ENCODE data around the gene HPS5.
A peak's percentile ranks its signal among the peaks of the same experiment; 100 is the strongest.
"Not testable (repeated sequence)": the region's sequence is repeated elsewhere in the genome, so short reads cannot be mapped to it uniquely, and the experiment has no call there.

The HPS5 gene

GRCh38 chr11:18277565-18278271 is 44.2 kb downstream of the HPS5 start:
- DNase-seq (ENCODE audit: low read depth, low spot score), result no peak

GRCh38 chr11:18271206-18271605 is 50.7 kb downstream of the HPS5 start:
- DNase-seq (ENCODE audit: low read depth, low spot score), result no peak

DNA sequence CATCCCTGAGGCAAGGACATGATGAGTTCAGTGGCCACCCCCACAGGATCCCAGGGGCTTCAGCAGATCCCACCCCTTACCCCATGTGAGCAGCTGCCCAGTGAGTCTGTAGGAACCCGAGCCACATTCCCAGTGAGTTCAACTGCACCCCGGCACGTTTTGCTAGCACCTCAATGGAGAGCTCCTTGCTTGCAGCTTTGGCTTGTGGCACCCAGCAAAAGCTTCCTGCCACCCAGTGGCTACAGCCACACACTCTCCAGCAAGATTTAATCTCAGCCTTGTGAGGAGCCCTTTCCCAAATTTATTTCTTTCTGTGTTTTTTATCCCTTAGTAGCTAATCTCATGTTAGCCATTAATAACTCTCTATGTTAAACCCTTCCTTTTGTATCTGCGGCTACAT is 51.8 kb downstream of the HPS5 start:
- no peak for DNase-seq (ENCODE audit: low read depth, low spot score)

DNA sequence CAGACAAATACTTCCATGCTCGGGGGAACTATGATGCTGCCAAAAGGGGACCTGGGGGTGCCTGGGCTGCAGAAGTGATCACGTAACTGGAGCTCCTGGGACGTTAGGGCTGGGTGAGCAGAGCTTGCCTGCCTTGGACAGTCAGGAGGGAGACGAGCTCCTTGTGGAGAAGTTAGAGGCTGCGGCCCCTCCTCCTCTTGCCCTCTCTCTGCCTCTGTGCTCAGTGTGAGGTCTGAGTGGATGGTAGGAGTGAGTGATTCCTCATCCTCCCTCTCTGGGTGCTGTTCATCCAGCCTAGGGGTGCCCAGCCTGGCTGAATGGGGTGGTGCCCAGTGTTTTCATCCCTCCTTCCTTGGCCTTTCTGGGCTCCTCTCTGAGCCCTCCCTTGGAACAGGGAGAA is 52.7 kb downstream of the HPS5 start:
- not testable (repeated sequence) for DNase-seq (ENCODE audit: low read depth, low spot score)

- DNase-seq (ENCODE audit: low read depth, low spot score), result not testable (repeated sequence)
Measured at GRCh38 chr11:18267335-18268133, 54.4 kb downstream of the HPS5 start.

GRCh38 chr11:18265949-18266348 is 56.0 kb downstream of the HPS5 start, which contains the start of gene SAA1:
TSS of gene SAA1 (plus strand) at chr11:18266264. CDS start at chr11:18266888, 624 bp downstream.
- DNase-seq (ENCODE audit: low read depth, low spot score), result no peak

DNA sequence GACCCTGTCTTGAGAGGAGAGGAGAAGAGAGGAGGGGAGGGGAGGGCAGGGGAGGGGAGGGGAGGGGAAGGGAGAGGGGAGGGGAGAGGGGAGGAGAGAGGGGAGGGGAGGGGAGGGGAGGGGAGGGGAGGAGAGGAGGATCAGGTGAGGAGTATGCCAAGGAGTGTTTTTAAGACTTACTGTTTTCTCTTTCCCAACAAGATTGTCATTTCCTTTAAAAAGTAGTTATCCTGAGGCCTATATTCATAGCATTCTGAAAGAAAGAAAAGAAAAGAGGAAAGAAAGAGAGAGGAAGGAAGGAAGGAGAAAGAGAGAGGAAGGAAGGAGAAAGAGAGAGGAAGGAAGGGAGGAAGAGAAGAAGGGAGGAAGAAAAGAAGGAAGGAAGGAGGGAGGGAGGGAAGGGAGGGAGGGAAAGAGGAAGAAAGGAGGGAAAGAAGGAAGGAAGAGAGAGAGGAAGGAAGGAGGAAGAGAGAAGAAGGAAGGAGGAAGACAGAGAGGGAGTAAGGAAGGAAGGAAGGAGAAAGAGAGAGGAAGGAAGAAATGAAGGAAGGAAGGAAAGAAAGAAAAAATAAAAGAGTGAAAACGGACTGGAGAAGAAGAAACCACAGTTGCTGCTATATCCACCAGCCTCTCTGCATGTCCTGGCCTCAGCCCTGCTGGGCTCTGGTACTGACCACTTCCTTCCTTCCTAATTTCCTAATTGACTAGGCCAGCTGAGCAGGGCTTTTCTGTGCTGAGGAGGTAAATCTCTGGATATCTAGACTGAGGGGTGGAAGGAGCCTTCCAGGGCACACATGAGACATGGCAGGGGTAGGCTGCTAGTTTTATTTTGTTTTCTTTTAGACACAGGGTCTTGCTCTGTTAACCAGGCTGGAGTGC is 57.0 kb downstream of the HPS5 start:
- DNase-seq (ENCODE audit: low read depth, low spot score), result no peak

GRCh38 chr11:18264035-18264434 is 57.9 kb downstream of the HPS5 start:
- no peak for DNase-seq (ENCODE audit: low read depth, low spot score)

DNA sequence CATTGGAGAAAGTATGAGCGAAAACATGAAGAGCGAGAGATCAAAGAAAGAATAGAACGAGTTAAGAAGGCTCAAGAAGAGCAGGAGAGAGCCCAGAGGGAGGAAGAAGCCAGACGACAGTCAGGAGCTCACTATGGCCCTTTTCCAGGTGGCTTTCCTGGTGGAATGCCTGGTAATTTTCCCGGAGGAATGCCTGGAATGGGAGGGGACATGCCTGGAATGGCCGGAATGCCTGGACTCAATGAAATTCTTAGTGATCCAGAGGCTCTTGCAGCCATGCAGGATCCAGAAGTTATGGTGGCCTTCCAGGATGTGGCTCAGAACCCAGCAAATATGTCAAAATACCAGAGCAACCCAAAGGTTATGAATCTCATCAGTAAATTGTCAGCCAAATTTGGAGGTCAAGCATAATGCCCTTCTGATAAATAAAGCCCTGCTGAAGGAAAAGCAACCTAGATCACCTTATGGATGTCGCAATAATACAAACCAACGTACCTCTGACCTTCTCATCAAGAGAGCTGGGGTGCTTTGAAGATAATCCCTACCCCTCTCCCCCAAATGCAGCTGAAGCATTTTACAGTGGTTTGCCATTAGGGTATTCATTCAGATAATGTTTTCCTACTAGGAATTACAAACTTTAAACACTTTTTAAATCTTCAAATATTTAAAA is 59.1 kb downstream of the HPS5 start:
- not testable (repeated sequence) for DNase-seq (ENCODE audit: low read depth, low spot score)

- DNase-seq (ENCODE audit: low read depth, low spot score), result no peak
Measured at GRCh38 chr11:18261721-18262120, 60.2 kb downstream of the HPS5 start.

GRCh38 chr11:18259259-18259658 is 62.7 kb downstream of the HPS5 start:
- no peak for DNase-seq (ENCODE audit: low read depth, low spot score)

DNA sequence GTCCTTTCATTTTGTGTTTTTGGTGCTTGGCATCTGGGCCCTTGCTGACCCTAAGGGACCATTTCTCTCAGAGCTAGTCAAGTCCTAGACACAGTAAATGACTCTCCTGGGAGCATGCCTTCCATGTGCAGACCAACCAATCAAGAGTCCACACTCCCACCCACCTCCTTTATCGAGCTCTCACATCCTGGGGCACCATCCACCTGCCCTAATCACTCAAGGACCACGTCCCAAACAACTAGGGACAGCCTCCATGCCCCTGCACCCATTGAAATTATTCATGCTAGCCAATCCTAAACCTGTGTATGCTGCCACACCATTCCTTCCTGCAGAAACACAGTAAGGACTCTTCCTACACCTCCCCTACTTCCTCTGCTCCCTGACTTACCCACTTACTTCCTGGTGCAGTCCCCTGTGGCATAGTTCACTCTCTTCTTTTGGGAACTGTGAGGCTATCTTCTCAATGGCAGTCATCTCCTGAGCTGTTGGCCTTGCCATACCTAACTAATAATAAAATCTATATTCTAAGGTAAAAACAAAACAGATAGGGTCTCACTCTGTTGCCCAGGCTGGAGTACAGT is 67.1 kb downstream of the HPS5 start:
- no peak for DNase-seq (ENCODE audit: low read depth, low spot score)

DNA sequence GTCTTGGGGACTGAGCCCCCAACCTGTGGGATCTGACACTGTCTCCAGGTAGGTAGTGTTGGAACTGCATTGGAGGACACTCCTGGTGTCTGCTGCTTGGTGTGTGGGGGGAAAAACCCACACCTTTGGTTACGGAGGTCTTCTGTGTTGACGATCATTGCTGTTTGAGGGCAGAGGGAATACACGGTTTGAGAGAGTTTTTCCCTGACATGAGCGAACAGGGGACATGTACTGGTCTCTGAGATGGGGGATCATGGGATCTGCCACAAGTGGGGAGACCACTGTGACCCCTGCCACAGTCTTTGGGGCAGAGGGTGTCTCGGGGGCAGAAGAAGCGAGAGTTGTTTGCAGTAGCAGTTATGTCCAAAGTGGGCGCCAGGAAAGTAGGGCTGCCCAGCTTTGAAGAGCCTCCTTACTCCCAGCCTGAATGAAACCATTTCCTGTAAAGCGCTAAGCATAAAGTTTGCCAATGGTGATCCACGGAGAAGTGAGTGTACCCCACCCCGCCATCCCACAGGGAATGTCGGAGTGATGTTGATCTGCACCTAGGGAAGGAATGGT is 68.1 kb downstream of the HPS5 start:
- DNase-seq (ENCODE audit: low read depth, low spot score), result no peak

DNA sequence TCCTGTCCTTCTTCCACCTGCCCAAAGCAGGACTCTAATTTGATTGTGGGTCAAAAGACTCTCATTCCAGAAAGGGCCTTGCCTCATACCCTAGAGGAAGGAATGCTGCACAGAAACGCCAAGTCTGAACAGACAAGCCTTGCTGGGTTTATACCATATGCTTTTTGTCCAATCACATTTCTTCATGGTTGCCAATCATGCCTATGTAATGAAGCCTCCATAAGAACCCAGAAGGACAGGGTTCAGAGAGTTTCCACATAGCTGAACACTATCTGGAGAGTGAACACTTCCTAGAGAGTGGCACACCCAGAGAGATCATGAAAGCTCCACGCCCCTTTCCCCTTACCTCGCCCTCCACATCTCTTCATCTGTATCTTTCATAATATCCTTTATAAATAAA is 68.7 kb downstream of the HPS5 start:
- no peak for DNase-seq (ENCODE audit: low read depth, low spot score)

DNA sequence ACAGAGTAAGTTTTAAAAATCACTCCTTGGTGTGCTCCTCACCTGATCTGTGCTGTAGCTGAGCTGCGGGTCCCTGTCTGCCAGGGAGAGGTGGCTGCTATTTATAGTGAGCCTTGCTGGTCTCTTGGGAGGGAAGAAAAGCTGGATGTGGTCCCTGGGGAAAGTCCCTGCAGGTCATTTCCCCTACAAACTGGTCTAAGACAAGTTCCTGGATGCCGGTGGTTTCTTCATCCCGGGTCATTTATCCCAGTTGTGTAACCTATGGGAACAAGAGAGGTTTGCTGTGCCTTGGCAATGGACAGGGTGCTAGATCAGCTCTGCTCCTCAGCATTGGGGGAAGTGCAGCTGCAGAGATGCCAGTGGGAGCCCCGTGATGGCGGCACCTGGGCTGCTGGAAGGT is 73.4 kb downstream of the HPS5 start, which contains the start of gene SAA2:
SAA2 (minus strand) TSS at position 108 of the 400 bp plus-strand sequence. CDS start 657 bp downstream, outside the sequence.
- DNase-seq (ENCODE audit: low read depth, low spot score), result no peak

DNA sequence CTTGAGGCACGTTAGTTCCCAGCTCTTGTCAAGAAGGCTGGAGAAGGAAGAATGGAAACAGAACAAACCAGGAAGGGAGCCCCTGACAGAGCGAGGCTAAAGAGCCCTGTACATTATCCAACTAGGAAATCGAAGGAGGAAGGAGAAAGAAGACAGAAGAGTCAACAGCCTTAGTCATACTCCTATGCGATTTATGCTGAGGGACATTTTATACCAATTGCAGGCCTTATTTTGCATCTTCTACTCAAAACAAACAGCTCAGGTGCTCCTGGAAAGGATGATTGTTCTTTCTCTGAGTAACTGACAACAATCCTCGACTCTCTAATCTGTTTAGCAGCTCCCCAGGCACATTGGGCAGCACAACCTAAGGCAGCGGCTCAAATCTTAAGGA is 74.8 kb downstream of the HPS5 start:
- not testable (repeated sequence) for DNase-seq (ENCODE audit: low read depth, low spot score)

DNA sequence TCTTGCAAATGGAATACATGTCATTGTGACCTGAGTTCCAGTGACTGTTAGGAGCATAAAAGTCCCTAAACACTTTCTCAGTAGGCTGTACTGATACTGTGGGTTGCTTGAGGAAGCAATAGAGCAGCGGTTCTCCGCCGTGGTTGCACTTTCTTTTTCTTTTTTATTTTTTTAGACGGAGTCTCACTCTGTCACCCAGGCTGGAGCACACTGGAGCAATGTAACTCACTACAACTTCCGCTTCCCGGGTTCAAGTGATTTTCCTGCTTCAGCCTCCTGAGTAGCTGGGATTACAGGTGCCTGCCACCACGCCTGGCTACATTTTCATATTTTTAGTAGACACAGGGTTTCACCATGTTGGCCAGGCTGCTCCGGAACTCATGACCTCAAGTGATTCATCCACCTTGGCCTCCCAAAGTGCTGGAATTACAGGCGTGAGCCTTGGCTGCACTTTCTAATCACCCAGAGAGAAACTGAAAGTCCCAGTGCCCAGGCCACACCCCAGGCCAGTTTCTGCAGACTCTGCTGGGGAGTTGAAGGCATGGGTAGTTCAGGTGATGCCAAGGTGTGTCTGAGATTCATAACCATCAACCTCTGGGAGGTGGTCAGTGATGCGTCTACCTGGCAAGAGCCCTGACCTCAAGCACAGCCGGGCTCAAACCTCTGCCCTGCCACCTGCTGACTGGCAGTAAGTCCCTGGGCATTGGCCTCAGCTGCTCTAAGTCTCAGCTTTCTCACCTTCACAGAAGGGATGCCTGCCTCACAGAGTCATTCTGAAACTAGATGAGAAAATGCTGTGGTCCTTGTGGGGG is 75.4 kb downstream of the HPS5 start:
- DNase-seq (ENCODE audit: low read depth, low spot score), result not testable (repeated sequence)

GRCh38 chr11:18245396-18245795 is 76.5 kb downstream of the HPS5 start:
- DNase-seq (ENCODE audit: low read depth, low spot score), result no peak

DNA sequence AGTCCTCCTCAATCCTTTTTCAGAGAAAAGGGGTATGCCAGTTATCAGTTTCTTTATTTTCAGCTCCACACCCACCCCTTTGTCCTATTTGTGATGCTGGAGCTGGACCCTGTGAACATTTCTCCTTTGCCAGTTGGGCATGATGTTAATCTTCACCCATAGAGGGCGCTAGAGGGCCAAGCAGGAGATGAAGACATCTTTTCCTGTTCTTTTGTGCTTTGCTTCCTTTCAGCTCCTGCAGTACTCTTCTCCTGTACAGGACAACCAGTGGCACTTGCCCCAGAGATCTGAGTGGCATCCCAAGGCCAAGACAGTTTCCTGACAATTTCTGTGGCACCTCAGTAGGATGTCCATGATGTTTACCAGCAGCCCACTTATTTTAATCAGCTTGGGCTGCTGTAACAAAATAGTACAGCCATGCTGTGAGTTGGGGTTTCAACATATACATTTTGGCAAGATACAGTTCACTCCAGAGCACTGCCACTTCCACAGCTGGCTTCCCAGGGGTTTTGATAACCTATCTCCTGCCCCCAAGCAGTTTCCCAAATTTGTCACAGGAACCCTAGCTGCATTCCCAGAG is 78.1 kb downstream of the HPS5 start:
- peak; percentile 45 for DNase-seq (ENCODE audit: low read depth, low spot score)

Data from brain pericyte (primary cell).